Mucosa of stomach (tissue), 1 donor: ENCODE measurements around the gene PRKX.
"Not testable (repeated sequence)": the region's sequence is repeated elsewhere in the genome, so short reads cannot be mapped to it uniquely, and the experiment has no call there.

Experiments
- H3K27me3 ChIP-seq: one replicate; pipeline ENCODE4 v1.7.0; 2013; ENCODE audit warnings: mild to moderate bottlenecking, low read length; ENCODE audit not compliant: control insufficient read depth, insufficient read depth
- H3K36me3 ChIP-seq: one replicate; pipeline ENCODE4 v1.7.0; 2013; ENCODE audit warnings: low read length; ENCODE audit not compliant: control insufficient read depth, insufficient read depth
- H3K4me1 ChIP-seq: one replicate; pipeline ENCODE4 v1.7.0; 2013; ENCODE audit warnings: mild to moderate bottlenecking, low read length; ENCODE audit not compliant: control insufficient read depth, insufficient read depth
- H3K4me3 ChIP-seq: one replicate; pipeline ENCODE4 v1.7.0; 2013; ENCODE audit warnings: low read length
- H3K9ac ChIP-seq: one replicate; pipeline ENCODE4 v1.7.0; 2013; ENCODE audit warnings: mild to moderate bottlenecking, low read length, moderate library complexity
- H3K9me3 ChIP-seq: one replicate; pipeline ENCODE4 v1.7.0; 2013; ENCODE audit warnings: mild to moderate bottlenecking, low read length, moderate library complexity; ENCODE audit not compliant: control insufficient read depth
- donor health status: Pancreatic carcinoma.

PRKX gene

GRCh38 chrX:3636803-3637202 is 76.6 kb downstream of the PRKX start:
- H3K4me3 ChIP-seq, result no peak overlapping the region
- no peaks in the 10 kb centered on the region for H3K9me3 ChIP-seq
- H3K4me1 ChIP-seq, result no peaks in the 10 kb centered on the region
- no peaks in the 10 kb centered on the region for H3K27me3 ChIP-seq
- H3K36me3 ChIP-seq, result no peaks in the 10 kb centered on the region
- no peak overlapping the region for H3K9ac ChIP-seq

GRCh38 chrX:3631196-3631595 is 82.3 kb downstream of the PRKX start:
- Histone ChIP-seq H3K36me3 (no peaks in the 10 kb centered on the region), H3K27me3 (no peaks in the 10 kb centered on the region), H3K9ac (no peak overlapping the region), H3K4me3 (no peak overlapping the region), H3K9me3 (no peaks in the 10 kb centered on the region), H3K4me1 (no peaks in the 10 kb centered on the region)

- no peaks in the 10 kb centered on the region for H3K9me3 ChIP-seq
- no peaks in the 10 kb centered on the region for H3K27me3 ChIP-seq
- no peak overlapping the region for H3K4me3 ChIP-seq
- no peak overlapping the region for H3K9ac ChIP-seq
- no peaks in the 10 kb centered on the region for H3K4me1 ChIP-seq
- no peaks in the 10 kb centered on the region for H3K36me3 ChIP-seq
These were observed 85.9 kb downstream of the PRKX start for GRCh38 chrX:3627594-3627993.

DNA sequence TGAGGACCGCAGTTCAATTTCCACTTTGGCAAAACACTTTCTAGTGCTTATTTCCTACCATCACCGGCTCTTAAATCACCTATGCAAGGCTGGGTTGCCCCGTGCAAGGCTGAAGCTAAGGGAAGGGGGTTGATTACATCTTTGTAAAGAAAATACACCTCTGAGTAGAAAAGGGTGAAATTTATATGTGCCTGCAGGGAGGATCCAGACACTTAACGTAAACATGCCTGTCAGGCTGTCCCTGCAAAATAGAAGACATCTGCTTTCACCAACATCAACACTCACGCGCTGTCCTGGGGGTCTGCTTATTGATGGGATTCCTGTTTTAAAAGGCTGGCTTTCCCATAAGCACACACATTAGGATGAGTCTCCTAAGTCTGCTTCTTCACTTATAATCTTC is 92.0 kb downstream of the PRKX start:
- H3K4me1 ChIP-seq, result no peaks in the 10 kb centered on the region

DNA sequence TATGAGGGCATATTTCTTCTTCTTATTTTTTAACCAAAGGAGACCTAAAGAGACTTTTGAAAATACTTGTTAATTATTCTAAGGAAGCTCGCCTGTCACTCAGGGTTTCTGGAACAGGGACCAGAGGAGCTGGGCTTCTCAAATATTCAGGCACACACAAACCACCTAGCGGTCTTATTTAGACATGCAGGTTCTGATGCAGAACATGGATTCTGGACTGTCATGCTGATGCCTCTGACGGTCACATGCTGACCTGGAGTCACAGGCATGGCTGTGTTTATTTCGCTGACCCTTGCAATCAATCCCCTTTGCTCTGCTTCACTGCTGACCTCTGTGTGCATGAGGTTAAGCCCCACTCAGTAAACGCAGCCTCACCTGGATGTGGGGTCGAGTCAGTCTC is 101.7 kb downstream of the PRKX start:
- not testable (repeated sequence) for H3K9ac ChIP-seq, H3K4me1 ChIP-seq, H3K36me3 ChIP-seq, H3K27me3 ChIP-seq, H3K4me3 ChIP-seq, H3K9me3 ChIP-seq

More for the DNA sequence above, 92.0 kb downstream of the PRKX start:
- no peak overlapping the region for H3K4me3 ChIP-seq
- no peaks in the 10 kb centered on the region for H3K9me3 ChIP-seq
- H3K36me3 ChIP-seq, result no peaks in the 10 kb centered on the region
- H3K9ac ChIP-seq, result no peak overlapping the region
- H3K27me3 ChIP-seq, result no peaks in the 10 kb centered on the region

DNA sequence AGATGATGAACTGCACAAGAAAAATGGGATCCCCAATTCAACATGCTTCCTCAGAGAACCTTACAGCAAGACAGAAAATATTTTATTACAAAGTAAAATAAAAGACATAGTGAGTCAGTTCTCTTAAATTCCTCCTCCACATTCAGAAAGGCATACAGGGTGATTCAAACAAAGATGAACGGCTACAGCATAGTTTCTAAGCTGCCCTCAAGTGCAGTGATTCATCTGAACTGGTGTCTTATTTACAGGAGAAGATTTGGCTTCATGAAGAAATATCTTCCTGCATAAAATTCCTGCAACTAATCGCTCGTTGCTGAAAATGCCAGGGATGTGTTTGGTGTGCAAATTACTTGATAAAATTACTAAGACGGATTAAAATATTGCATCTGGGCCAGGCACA is 103.6 kb downstream of the PRKX start:
- no peak overlapping the region for H3K4me3 ChIP-seq
- no peaks in the 10 kb centered on the region for H3K27me3 ChIP-seq
- H3K9me3 ChIP-seq, result no peaks in the 10 kb centered on the region
- no peak overlapping the region for H3K9ac ChIP-seq
- no peaks in the 10 kb centered on the region for H3K4me1 ChIP-seq
- H3K36me3 ChIP-seq, result no peaks in the 10 kb centered on the region

GRCh38 chrX:3603026-3603661 is 110.3 kb downstream of the PRKX start:
- no peak overlapping the region for H3K9ac ChIP-seq
- H3K36me3 ChIP-seq, result no peaks in the 10 kb centered on the region
- no peak overlapping the region for H3K4me3 ChIP-seq
- no peaks in the 10 kb centered on the region for H3K4me1 ChIP-seq
- no peaks in the 10 kb centered on the region for H3K27me3 ChIP-seq
- no peaks in the 10 kb centered on the region for H3K9me3 ChIP-seq

- Histone ChIP-seq H3K27me3 (no peaks in the 10 kb centered on the region), H3K4me1 (no peaks in the 10 kb centered on the region), H3K9me3 (no peaks in the 10 kb centered on the region), H3K4me3 (no peak overlapping the region), H3K9ac (no peak overlapping the region), H3K36me3 (no peaks in the 10 kb centered on the region)
These were observed 113.5 kb downstream of the PRKX start for GRCh38 chrX:3599802-3600430.

DNA sequence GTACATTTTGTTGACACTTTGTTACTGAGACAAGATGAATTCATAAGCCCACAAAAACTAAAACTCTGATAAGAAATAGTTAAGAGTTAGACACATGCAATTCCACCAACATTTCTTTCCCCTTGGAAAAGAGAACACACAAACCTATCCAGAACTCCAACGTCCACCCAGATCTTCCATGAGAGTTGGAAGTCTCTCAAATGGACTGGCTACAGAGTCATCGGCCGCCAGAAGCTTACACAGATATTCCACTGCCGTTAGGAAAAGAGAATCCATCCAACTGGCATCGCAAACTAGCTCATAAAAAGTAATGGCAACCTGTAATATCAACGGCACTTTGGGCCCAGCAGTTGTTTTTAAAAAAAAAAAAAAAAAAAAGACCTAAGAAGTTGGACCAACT is 114.7 kb downstream of the PRKX start:
- no peaks in the 10 kb centered on the region for H3K4me1 ChIP-seq
- H3K9ac ChIP-seq, result no peak overlapping the region
- no peaks in the 10 kb centered on the region for H3K36me3 ChIP-seq
- H3K9me3 ChIP-seq, result no peaks in the 10 kb centered on the region
- H3K27me3 ChIP-seq, result no peaks in the 10 kb centered on the region
- H3K4me3 ChIP-seq, result no peak overlapping the region

DNA sequence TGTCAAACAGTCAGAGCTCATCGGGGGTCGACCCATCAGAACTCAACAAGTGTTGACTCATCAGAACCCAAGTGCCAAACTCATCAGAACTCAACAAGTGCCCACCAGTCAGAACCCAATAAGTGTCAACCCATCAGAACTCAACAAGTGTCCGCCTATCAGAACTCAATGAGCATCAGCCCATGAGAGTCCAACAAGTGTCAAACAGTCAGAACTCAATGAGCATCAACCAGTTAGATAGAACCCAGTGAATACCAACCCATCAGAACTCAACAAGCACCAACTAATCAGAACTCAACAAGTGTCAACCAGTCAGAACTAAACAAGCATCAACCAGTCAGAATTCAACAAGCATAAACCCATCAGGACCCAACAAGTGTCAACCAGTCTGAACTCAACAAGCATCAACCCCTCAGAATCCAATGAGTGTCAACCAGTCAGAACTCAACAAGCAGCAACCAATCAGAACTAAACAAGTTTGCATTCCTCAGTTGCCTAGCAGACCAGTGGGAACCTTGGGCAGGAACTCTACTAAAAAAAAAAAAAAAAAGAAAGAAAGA is 115.3 kb downstream of the PRKX start:
- no peak overlapping the region for H3K4me3 ChIP-seq
- H3K4me1 ChIP-seq, result no peaks in the 10 kb centered on the region
- no peak overlapping the region for H3K9ac ChIP-seq
- no peaks in the 10 kb centered on the region for H3K9me3 ChIP-seq
- H3K27me3 ChIP-seq, result no peaks in the 10 kb centered on the region
- H3K36me3 ChIP-seq, result no peaks in the 10 kb centered on the region

DNA sequence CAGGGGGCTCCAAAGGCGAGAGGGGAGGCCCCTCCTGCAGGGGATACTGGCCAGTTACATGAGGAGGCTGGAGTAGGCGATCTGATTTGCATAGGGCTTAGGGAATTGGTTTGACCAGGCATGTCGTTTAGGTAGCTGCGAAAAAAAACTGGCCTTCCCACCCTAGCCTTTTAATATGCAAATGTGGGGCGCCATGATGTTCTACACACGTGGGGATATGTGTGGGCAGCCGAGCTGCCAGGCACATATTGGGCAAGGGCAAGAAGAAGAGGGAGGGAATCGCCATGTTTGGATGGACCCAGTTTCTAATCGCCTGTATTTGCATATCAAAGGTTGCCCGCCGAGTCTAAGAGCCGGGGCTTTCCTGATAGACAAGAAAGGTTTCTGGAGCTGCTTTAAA is 121.3 kb downstream of the PRKX start:
- Histone ChIP-seq H3K4me1 (no peaks in the 10 kb centered on the region), H3K36me3 (no peaks in the 10 kb centered on the region), H3K9me3 (no peaks in the 10 kb centered on the region), H3K4me3 (no peak overlapping the region), H3K27me3 (no peaks in the 10 kb centered on the region), H3K9ac (no peak overlapping the region)

GRCh38 chrX:3589474-3589873 is 124.0 kb downstream of the PRKX start:
- no peaks in the 10 kb centered on the region for H3K4me1 ChIP-seq
- H3K27me3 ChIP-seq, result no peaks in the 10 kb centered on the region
- no peak overlapping the region for H3K4me3 ChIP-seq
- no peaks in the 10 kb centered on the region for H3K36me3 ChIP-seq
- no peak overlapping the region for H3K9ac ChIP-seq
- no peaks in the 10 kb centered on the region for H3K9me3 ChIP-seq
